ENCODE results near the gene PSMB10. TPM values are rescaled to one million over a fixed set of nuclear protein-coding genes. Genes with fewer than 3 reads are reported as not detected.
"Not testable (repeated sequence)": the region's sequence is repeated elsewhere in the genome, so short reads cannot be mapped to it uniquely, and the experiment has no call there.

The PSMB10 gene
- total RNA-seq, 4 donors from 2014 or later: 62.0 to 106 (median 79.9) TPM

- no peak for TF ChIP-seq POLR2A (IDR thresholded peaks at IDR 0.05)
- no peak for TF ChIP-seq CTCF (IDR thresholded peaks at IDR 0.05)
- no peak for DNase-seq
- Histone ChIP-seq H3K27ac (no peak overlapping the region), H3K27me3 (no peaks in the 10 kb centered on the region), H3K9me3 (no peaks in the 10 kb centered on the region), H3K4me1 (no peaks in the 10 kb centered on the region), H3K36me3 (no peaks in the 10 kb centered on the region), H3K4me3 (no peak overlapping the region)
Measured at GRCh38 chr16:67976205-67976604, 39.6 kb upstream of the PSMB10 start.

- H3K4me1 ChIP-seq: no peaks in the 10 kb centered on the region
- H3K4me3 ChIP-seq: no peak overlapping the region
- no peaks in the 10 kb centered on the region for H3K9me3 ChIP-seq
- H3K27ac ChIP-seq: peak overlapping the region in 1 of 4 donors; percentile 28
- H3K27me3 ChIP-seq: no peaks in the 10 kb centered on the region
- H3K36me3 ChIP-seq: no peaks in the 10 kb centered on the region
- no peak for DNase-seq
- TF ChIP-seq POLR2A (IDR thresholded peaks at IDR 0.05) (no peak), CTCF (IDR thresholded peaks at IDR 0.05) (no peak)
Measured at GRCh38 chr16:67975321-67976105, 38.9 kb upstream of the PSMB10 start.

- not testable (repeated sequence) for H3K27ac ChIP-seq, DNase-seq, H3K4me3 ChIP-seq, H3K4me1 ChIP-seq, H3K36me3 ChIP-seq, H3K9me3 ChIP-seq, H3K27me3 ChIP-seq
Measured at GRCh38 chr16:67972285-67972684, 35.6 kb upstream of the PSMB10 start.

- H3K36me3 ChIP-seq: no peaks in the 10 kb centered on the region
Measured at GRCh38 chr16:67971111-67971510, 34.5 kb upstream of the PSMB10 start.

GRCh38 chr16:67969254-67970039, 32.8 kb upstream of the PSMB10 start:
- TF ChIP-seq CTCF (IDR thresholded peaks at IDR 0.05) (no peak), POLR2A (IDR thresholded peaks at IDR 0.05) (no peak)
- Histone ChIP-seq H3K36me3 (no peaks in the 10 kb centered on the region), H3K4me3 (peak overlapping the region; percentile 78 to 95 (median 92)), H3K27me3 (no peaks in the 10 kb centered on the region), H3K4me1 (peaks cover 0 to 28% (median 7%) of the 10 kb centered on the region in 4 donors), H3K9me3 (no peaks in the 10 kb centered on the region), H3K27ac (peak overlapping the region; percentile 88 to 96 (median 94))
- no peak for DNase-seq

More at GRCh38 chr16:67971111-67971510, 34.5 kb upstream of the PSMB10 start:
- Histone ChIP-seq H3K27ac (no peak overlapping the region), H3K27me3 (no peaks in the 10 kb centered on the region), H3K4me3 (no peak overlapping the region), H3K4me1 (peaks cover 0 to 14% (median 7%) of the 10 kb centered on the region in 4 donors), H3K9me3 (no peaks in the 10 kb centered on the region)
- no peak for TF ChIP-seq CTCF (IDR thresholded peaks at IDR 0.05)
- no peak for TF ChIP-seq POLR2A (IDR thresholded peaks at IDR 0.05)
- DNase-seq: no peak
